WERI-Rb-1 (cell line): ENCODE data around the gene PEAK1.

Experiments
- DNase-seq: peaks from one replicate; pipeline ENCODE4 v3.0.0-alpha.2; 2020
- H3K27ac ChIP-seq: fragments of 250-450 bp; sonication (Bioruptor Pico); 2 replicates; pipeline ENCODE4 v1.5.1; 2020; ENCODE audit warnings: mild to moderate bottlenecking, moderate library complexity
- H3K27me3 ChIP-seq: fragments of 250-450 bp; sonication (Bioruptor Pico); 2 replicates; pipeline ENCODE4 v1.5.1; 2021; ENCODE audit warnings: mild to moderate bottlenecking, low read depth, moderate library complexity; ENCODE audit not compliant: insufficient read depth, severe bottlenecking
- H3K36me3 ChIP-seq: fragments of 250-450 bp; sonication (Bioruptor Pico); 2 replicates; pipeline ENCODE4 v1.5.1; 2020; ENCODE audit warnings: mild to moderate bottlenecking, moderate library complexity
- H3K4me3 ChIP-seq: 2 replicates; pipeline ENCODE4 v1.5.1; 2011; ENCODE audit warnings: low read depth, mild to moderate bottlenecking, control low read depth, low read length
- H3K9me3 ChIP-seq: fragments of 250-450 bp; sonication (Bioruptor Pico); 2 replicates; pipeline ENCODE4 v1.5.1; 2021; ENCODE audit warnings: mild to moderate bottlenecking, moderate library complexity; ENCODE audit not compliant: severe bottlenecking
- CTCF ChIP-seq: IDR thresholded peaks from 2 replicates; pipeline ENCODE4 v1.5.1; 2011; ENCODE audit warnings: low read depth, mild to moderate bottlenecking, control low read depth, inconsistent platforms, low read length

Gene PEAK1

GRCh38 chr15:77459031-77459430 lies 39.1 kb upstream of the PEAK1 start:
- Histone ChIP-seq H3K27ac (no peak overlapping the region), H3K4me3 (no peak overlapping the region), H3K9me3 (no peaks in the 10 kb centered on the region), H3K36me3 (peaks cover 26% of the 10 kb centered on the region), H3K27me3 (no peaks in the 10 kb centered on the region)
- no peak for DNase-seq
- no peak for TF ChIP-seq CTCF

- Histone ChIP-seq H3K36me3 (peaks cover 20% of the 10 kb centered on the region), H3K27me3 (no peaks in the 10 kb centered on the region), H3K4me3 (no peak overlapping the region), H3K27ac (no peak overlapping the region), H3K9me3 (no peaks in the 10 kb centered on the region)
- no peak for DNase-seq
- no peak for TF ChIP-seq CTCF
Observed at GRCh38 chr15:77457905-77458265, 38.0 kb upstream of the PEAK1 start.

- no peak overlapping the region for H3K4me3 ChIP-seq
- H3K27me3 ChIP-seq: no peaks in the 10 kb centered on the region
- no peak for DNase-seq
- TF ChIP-seq CTCF: no peak
- H3K9me3 ChIP-seq: no peaks in the 10 kb centered on the region
- no peak overlapping the region for H3K27ac ChIP-seq
- H3K36me3 ChIP-seq: peaks cover 20% of the 10 kb centered on the region
Observed at GRCh38 chr15:77457191-77457904, 37.4 kb upstream of the PEAK1 start.

- H3K4me3 ChIP-seq: no peak overlapping the region
- DNase-seq: no peak
- H3K36me3 ChIP-seq: peaks cover 20% of the 10 kb centered on the region
- H3K9me3 ChIP-seq: no peaks in the 10 kb centered on the region
- no peaks in the 10 kb centered on the region for H3K27me3 ChIP-seq
- no peak for TF ChIP-seq CTCF
- H3K27ac ChIP-seq: no peak overlapping the region
Observed at GRCh38 chr15:77456746-77457145, 36.8 kb upstream of the PEAK1 start.

- no peak for TF ChIP-seq CTCF
- Histone ChIP-seq H3K36me3 (peaks cover 20% of the 10 kb centered on the region), H3K27me3 (no peaks in the 10 kb centered on the region), H3K9me3 (no peaks in the 10 kb centered on the region), H3K4me3 (no peak overlapping the region), H3K27ac (no peak overlapping the region)
- DNase-seq: no peak
Observed at GRCh38 chr15:77455696-77456321, 35.9 kb upstream of the PEAK1 start.
